PC-3 (cell line): ENCODE data around the gene DUSP22. TPM values are rescaled to one million over a fixed set of nuclear protein-coding genes. Genes with fewer than 3 reads are reported as not detected.
"Not testable (repeated sequence)": the region's sequence is repeated elsewhere in the genome, so short reads cannot be mapped to it uniquely, and the experiment has no call there.

ENCODE experiments used
- ATAC-seq: fragments of 200-7000 bp; cut with Tn5 transposase; 2 replicates; pipeline ENCODE4 v1.9.1; 2020; ENCODE audit warnings: mild to moderate bottlenecking, moderate library complexity
- BruUV-seq: library from RNA; stranded (reverse); fragments of 400-500 nt; replicated peaks from 2 replicates; lab custom pipeline; 2021; lab: Mats Ljungman, UMichigan
- CTCF ChIA-PET: fragments of 300-600 bp; sonication (Branson Sonifier 250); formaldehyde crosslinking; loops from one replicate; lab custom pipeline; 2022; ENCODE audit warnings: antibody characterized with exemption; lab: Charles Lee
- POLR2A ChIA-PET: fragments of 300-600 bp; sonication (Branson Sonifier 250); formaldehyde crosslinking; loops from one replicate; lab custom pipeline; 2022; ENCODE audit warnings: antibody characterized with exemption; ENCODE audit not compliant: unreplicated experiment; lab: Charles Lee
- DNase-seq: peaks from one replicate; pipeline ENCODE4 v3.0.0-alpha.2; 2015
- H2AFZ ChIP-seq: fragments of 300-600 bp; sonication (generic); 2 replicates; pipeline ENCODE4 v1.6.0; 2016; ENCODE audit warnings: antibody characterized with exemption, low read length
- H3F3A ChIP-seq: fragments of 300-600 bp; sonication (generic); one replicate; pipeline ENCODE4 v1.6.0; 2017; ENCODE audit warnings: antibody characterized with exemption, low read length, control low read depth, mild to moderate bottlenecking; ENCODE audit not compliant: unreplicated experiment
- H3K27ac ChIP-seq: fragments of 300-600 bp; sonication (generic); 2 replicates; pipeline ENCODE4 v1.5.1; 2016; ENCODE audit warnings: mild to moderate bottlenecking, low read length
- H3K27me3 ChIP-seq: fragments of 300-600 bp; sonication (generic); 2 replicates; pipeline ENCODE4 v1.6.1; 2016; ENCODE audit warnings: low read length, mixed read lengths
- H3K36me3 ChIP-seq: fragments of 300-600 bp; sonication (generic); 2 replicates; pipeline ENCODE4 v1.6.1; 2016; ENCODE audit warnings: low read depth, mixed run types, low read length, mixed read lengths
- H3K4me1 ChIP-seq: fragments of 300-600 bp; sonication (generic); 2 replicates; pipeline ENCODE4 v1.5.1; 2016; ENCODE audit warnings: low read length; ENCODE audit not compliant: insufficient read depth
- H3K4me2 ChIP-seq: fragments of 300-600 bp; sonication (generic); 2 replicates; pipeline ENCODE4 v1.6.0; 2016; ENCODE audit warnings: low read length
- H3K4me3 ChIP-seq: fragments of 300-600 bp; sonication (generic); 2 replicates; pipeline ENCODE4 v1.5.1; 2016; ENCODE audit warnings: mild to moderate bottlenecking, low read length, mixed read lengths
- H3K79me2 ChIP-seq: fragments of 300-600 bp; sonication (generic); 2 replicates; pipeline ENCODE4 v1.6.1; 2017; ENCODE audit warnings: low read length, mixed read lengths
- H3K9ac ChIP-seq: fragments of 300-600 bp; sonication (generic); 2 replicates; pipeline ENCODE4 v1.6.0; 2016; ENCODE audit warnings: mild to moderate bottlenecking, low read length
- H3K9me2 ChIP-seq: fragments of 300-600 bp; sonication (generic); replicated peaks from 2 replicates; pipeline ENCODE4 v1.6.1; 2016; ENCODE audit warnings: mixed run types, low read length, mixed read lengths
- H3K9me3 ChIP-seq: fragments of 300-600 bp; sonication (generic); 2 replicates; pipeline ENCODE4 v1.6.1; 2016; ENCODE audit warnings: low read length, mixed read lengths
- H4K20me1 ChIP-seq: fragments of 300-600 bp; sonication (generic); 2 replicates; pipeline ENCODE4 v1.6.1; 2016; ENCODE audit warnings: low read length, mixed read lengths
- EZH2 ChIP-seq: fragments of 300-600 bp; sonication (generic); IDR thresholded peaks from one replicate; pipeline ENCODE4 v1.6.1; 2017; ENCODE audit warnings: antibody characterized with exemption, mild to moderate bottlenecking, low read length; ENCODE audit not compliant: unreplicated experiment
- EZH2phosphoT487 ChIP-seq: fragments of 300-600 bp; sonication (generic); IDR thresholded peaks from 2 replicates; pipeline ENCODE4 v1.6.1; 2018; ENCODE audit warnings: mild to moderate bottlenecking, antibody characterized with exemption, low read length, borderline replicate concordance
- intact Hi-C: fragments of 100-400 bp; cut with micrococcal nuclease; formaldehyde crosslinking; loops from 2 replicates; pipeline ENCODE4 v1.9.0; 2023
- total RNA-seq: library from RNA; depleted of rRNA; stranded (reverse); fragments of >200 nt; gene quantifications from 2 replicates; pipeline ENCODE4 v1.2.3, GENCODE V29; 2014
- TF ChIP-seq, protein P1 (sequence below): fragments of 300-600 bp; sonication (generic); conservative IDR thresholded peaks from 2 replicates; pipeline ENCODE4 v1.5.1; 2017; ENCODE audit warnings: antibody characterized with exemption, low read depth, mild to moderate bottlenecking, low read length

The DUSP22 gene
- total RNA-seq, 1 experiment from 2014 or later: 37.8 TPM

DNA sequence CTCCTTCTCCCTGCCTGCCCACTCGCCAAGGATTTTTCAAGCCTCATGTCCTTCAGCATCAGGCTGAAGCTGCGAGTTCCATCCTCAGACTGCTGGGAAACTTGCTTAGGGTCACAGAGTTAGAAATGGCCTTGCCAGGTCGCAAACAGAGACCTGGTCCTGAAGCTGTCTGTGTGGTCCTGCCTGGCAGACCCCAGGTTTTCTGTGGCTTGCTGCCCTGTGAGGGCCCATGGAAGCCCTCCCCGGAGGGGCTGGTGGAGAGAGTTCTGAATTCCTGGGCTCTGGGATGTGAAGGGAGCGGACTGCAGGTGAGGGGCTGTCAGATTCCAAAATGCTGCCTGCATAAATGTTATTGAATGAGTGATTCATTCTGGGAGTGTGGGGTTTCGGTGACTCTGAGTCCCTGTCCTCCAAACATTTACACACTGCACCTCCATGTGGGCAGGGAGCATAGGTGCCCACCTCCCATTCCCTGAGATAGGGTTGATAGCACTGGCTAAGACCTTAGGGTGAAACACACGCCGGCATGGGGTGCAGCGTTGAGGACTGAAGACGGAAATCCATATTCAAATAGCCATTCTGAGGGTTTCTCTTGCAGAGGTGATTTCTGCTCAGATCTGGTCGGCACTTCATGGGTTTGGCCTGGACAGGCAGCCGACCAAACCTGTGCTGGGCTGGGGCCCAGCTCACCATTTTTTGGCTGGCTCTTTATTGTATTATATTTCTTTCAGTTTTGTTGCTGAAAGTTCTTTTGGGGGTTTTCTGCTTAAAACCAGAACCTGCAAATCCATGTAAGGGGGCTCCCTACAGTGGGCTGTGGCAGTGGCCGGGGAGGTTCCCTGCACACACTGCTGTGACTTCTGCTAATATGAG is 77.5 kb downstream of the DUSP22 start:
- ChIA-PET CTCF (no interaction called here), POLR2A (no interaction called here)
- H4K20me1 ChIP-seq: no peaks in the 10 kb centered on the region
- DNase-seq (no peak), ATAC-seq (no peak)
- intact Hi-C loops: no loop called here
- H3K27ac ChIP-seq: no peak overlapping the region
- no peak overlapping the region for H3K4me2 ChIP-seq
- no peak overlapping the region for H3K4me3 ChIP-seq
- no peaks in the 10 kb centered on the region for H3F3A ChIP-seq
- H3K9me3 ChIP-seq: no peaks in the 10 kb centered on the region
- no peak overlapping the region for H2AFZ ChIP-seq
- TF ChIP-seq, protein P1, sequence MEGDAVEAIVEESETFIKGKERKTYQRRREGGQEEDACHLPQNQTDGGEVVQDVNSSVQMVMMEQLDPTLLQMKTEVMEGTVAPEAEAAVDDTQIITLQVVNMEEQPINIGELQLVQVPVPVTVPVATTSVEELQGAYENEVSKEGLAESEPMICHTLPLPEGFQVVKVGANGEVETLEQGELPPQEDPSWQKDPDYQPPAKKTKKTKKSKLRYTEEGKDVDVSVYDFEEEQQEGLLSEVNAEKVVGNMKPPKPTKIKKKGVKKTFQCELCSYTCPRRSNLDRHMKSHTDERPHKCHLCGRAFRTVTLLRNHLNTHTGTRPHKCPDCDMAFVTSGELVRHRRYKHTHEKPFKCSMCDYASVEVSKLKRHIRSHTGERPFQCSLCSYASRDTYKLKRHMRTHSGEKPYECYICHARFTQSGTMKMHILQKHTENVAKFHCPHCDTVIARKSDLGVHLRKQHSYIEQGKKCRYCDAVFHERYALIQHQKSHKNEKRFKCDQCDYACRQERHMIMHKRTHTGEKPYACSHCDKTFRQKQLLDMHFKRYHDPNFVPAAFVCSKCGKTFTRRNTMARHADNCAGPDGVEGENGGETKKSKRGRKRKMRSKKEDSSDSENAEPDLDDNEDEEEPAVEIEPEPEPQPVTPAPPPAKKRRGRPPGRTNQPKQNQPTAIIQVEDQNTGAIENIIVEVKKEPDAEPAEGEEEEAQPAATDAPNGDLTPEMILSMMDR: no peak
- no peak for TF ChIP-seq EZH2phosphoT487
- no peak for TF ChIP-seq EZH2
- BruUV-seq: no TSS peak
- H3K36me3 ChIP-seq: no peaks in the 10 kb centered on the region
- no peak overlapping the region for H3K9ac ChIP-seq
- peaks cover 60% of the 10 kb centered on the region for H3K27me3 ChIP-seq
- H3K9me2 ChIP-seq: no peaks in the 10 kb centered on the region
- no peaks in the 10 kb centered on the region for H3K79me2 ChIP-seq
- H3K4me1 ChIP-seq: no peaks in the 10 kb centered on the region

DNA sequence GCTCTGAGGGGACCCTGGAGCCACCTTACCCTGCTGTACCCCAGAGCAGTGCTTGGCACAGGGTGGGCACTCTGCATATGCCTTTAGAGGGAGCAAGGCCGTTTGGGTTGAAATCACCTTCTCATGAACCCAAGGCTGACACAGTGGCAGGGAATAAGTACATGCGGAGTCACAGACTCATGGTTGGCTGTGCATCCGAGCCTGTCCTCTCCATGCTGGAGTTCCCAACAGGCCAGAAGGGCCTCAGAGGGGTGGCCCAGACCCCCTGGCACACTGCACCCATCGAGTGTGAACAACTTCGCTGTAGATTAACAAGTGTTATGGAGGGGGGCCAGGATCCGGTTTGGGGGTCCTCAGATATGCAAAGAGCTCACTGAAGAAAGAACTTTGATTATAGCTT is 78.3 kb downstream of the DUSP22 start:
- H3K79me2 ChIP-seq: no peaks in the 10 kb centered on the region
- H3K9ac ChIP-seq: no peak overlapping the region
- no peaks in the 10 kb centered on the region for H4K20me1 ChIP-seq
- H3K27ac ChIP-seq: no peak overlapping the region
- ChIA-PET CTCF (no interaction called here), POLR2A (no interaction called here)
- no peaks in the 10 kb centered on the region for H3K9me2 ChIP-seq
- no peaks in the 10 kb centered on the region for H3F3A ChIP-seq
- ATAC-seq (no peak), DNase-seq (no peak)
- no peak for TF ChIP-seq EZH2phosphoT487
- TF ChIP-seq EZH2: no peak
- TF ChIP-seq, protein P1: no peak
- H3K4me1 ChIP-seq: no peaks in the 10 kb centered on the region
- no peaks in the 10 kb centered on the region for H3K36me3 ChIP-seq
- H3K27me3 ChIP-seq: peaks cover 63% of the 10 kb centered on the region
- intact Hi-C loops: no loop called here
- no peak overlapping the region for H3K4me2 ChIP-seq
- H3K4me3 ChIP-seq: no peak overlapping the region
- H2AFZ ChIP-seq: no peak overlapping the region
- no peaks in the 10 kb centered on the region for H3K9me3 ChIP-seq
- BruUV-seq: no TSS peak

DNA sequence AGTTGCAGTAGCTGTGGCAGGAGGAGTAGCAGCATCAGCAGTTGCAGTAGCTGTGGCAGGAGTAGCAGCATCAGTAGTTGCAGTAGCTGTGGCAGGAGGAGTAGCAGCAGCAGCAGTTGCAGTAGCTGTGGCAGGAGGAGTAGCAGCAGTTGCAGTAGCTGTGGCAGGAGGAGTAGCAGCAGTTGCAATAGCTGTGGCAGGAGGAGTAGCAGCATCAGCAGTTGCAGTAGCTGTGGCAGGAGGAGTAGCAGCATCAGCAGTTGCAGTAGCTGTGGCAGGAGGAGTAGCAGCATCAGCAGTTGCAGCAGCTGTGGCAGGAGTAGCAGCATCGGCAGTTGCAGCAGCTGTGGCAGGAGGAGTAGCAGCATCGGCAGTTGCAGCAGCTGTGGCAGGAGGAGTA is 79.6 kb downstream of the DUSP22 start:
- H3K4me3 ChIP-seq, H3K79me2 ChIP-seq, H3K4me2 ChIP-seq, H3F3A ChIP-seq, H3K9ac ChIP-seq, H4K20me1 ChIP-seq, BruUV-seq, H3K27ac ChIP-seq, H3K36me3 ChIP-seq, H3K4me1 ChIP-seq, CTCF ChIA-PET, intact Hi-C loops, H3K9me2 ChIP-seq, H2AFZ ChIP-seq, H3K9me3 ChIP-seq, DNase-seq, POLR2A ChIA-PET, ATAC-seq: not testable (repeated sequence)
- H3K27me3 ChIP-seq: peaks cover 50% of the 10 kb centered on the region
